NCI-H2227 treated with DMSO at 0.1 percent for 48 hours (cell line): ENCODE results near the gene CDH13.
"Not testable (repeated sequence)": the region's sequence is repeated elsewhere in the genome, so short reads cannot be mapped to it uniquely, and the experiment has no call there.

Experiments
- DNase-seq: peaks from one replicate; lab custom pipeline; 2025; lab: John Stamatoyannopoulos, UW

CDH13 gene

GRCh38 chr16:82892324-82892723 lies 265.6 kb downstream of the CDH13 start:
- no peak for DNase-seq

DNA sequence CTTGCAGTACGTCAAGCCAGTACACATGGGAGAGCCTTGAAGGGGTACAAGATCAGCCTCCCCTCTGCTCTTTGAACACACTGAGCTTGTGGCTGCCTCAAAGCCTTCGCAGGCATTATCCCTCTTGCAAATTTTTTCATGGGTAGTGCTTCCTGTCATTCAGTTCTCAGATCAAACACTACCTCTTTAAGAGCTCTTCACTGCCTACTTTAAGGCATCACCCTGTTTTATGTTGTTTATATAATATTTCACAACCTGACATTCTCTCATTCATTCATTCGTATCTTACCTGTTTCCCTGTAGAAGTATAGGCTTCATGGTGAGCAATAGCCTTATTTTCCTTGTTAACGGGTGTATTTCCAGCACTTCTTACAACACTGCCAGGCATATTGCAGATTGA lies 269.1 kb downstream of the CDH13 start:
- no peak for DNase-seq

- no peak for DNase-seq
Observed at GRCh38 chr16:82899006-82899405, 272.2 kb downstream of the CDH13 start.

DNA sequence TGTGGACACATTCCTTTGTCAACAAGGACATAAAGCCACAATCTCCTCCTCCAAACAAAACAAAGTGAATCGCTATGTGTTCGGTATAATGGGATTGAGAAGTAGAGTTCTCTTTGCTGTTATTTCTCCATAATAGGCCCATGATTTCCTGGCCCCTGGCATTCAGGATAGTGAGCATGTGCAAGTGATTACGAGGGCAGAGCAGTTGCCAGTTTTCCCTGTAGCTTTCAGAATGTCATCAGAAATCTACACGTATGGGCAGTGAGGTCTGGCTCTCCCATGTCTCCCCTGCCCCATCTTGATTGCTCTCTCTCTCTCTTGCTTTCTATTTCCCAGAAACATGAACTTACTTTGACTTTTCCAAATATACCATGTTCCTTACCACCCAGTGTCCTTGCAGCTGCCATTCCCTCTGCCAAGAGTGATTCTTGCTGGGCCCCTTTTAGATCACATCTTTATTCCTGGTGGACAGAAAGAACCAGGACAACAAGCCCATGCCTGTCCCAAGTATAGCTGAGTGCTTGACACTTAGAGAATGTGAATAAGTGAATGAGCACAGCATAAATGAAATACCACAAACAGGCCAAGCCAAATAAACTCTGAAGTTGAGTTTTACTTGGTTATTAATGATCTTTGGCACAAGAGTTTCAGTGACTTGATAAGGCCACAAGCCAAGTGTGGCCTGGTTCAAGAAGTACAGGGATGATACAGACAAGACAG lies 273.1 kb downstream of the CDH13 start:
- no peak for DNase-seq

- DNase-seq = no peak
Observed at GRCh38 chr16:82900559-82900958, 273.8 kb downstream of the CDH13 start.

- no peak for DNase-seq
Observed at GRCh38 chr16:82911925-82912324, 285.2 kb downstream of the CDH13 start.

- DNase-seq = no peak
Observed at GRCh38 chr16:82915139-82915824, 288.5 kb downstream of the CDH13 start.

DNA sequence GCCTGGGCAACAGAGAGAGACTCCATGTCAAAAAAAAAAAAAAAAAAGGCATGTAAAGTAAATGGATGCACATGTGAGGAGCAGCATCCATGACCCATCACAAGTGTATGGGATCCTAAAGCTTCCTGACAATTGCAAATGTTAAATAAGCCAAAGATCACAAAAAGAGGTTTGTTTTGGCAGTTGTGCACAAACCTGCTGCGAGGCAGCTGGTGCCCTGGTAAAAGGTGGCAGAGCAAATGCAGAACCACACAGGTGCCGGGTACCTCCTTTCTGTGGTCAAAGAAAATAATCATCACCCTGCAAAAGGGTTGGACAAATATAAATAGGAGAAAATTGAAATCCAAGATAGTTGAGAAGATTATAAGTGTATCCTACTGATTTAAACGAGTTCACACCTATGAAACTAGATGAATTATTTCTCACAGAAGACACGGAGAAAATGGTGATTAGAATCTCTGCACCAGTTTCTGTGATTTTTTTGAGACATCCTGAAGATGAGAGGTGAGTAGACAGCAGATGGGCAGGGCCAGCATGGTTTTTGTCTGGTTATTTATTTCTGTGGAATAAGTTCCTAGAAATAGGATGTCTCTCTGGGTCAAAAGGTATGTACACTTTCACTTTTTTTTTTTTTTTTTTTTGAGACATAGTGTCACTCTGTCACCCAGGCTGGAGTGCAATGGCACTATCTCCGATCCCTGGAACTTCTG lies 291.3 kb downstream of the CDH13 start:
- no peak for DNase-seq

DNA sequence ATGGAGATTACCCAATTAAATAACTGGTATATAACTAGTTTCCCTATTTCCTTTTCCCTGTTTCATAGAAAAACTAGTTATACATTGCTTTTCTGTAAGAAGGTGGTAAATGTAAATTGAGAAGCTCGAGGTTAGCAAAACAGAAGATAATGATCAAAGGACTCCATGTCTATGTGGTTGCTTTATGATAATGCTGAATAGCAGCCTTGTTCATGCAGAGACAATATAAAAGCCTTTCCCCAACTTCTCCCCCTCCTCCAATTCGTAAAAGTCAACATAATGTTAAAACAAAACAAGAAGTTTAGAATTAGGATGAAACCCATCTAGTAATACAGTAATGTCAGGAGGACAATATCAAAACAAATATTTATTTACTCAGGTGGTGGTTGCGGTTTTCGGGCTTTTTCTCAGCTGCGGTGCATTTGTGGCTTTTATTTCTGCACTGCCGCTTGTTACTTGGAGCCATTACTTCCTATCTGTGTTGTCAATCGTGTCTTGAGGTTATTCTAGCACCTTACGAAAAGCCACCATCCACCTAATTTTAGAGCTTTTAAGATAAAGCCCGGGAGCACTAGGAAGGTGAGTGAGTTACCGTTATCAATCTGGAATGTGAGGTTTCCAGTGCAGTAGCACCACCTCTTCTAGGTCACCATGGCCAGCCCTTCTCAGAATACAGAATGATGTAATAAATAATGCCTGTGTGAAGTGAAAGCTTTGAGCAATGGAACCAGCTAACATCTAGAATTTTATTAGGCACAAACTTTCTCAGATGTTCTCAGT lies 297.5 kb downstream of the CDH13 start:
- no peak for DNase-seq

GRCh38 chr16:82926500-82926899 lies 299.7 kb downstream of the CDH13 start:
- DNase-seq = no peak

GRCh38 chr16:82933933-82934332 lies 307.2 kb downstream of the CDH13 start:
- DNase-seq = not testable (repeated sequence)

GRCh38 chr16:82935766-82936165 lies 309.0 kb downstream of the CDH13 start:
- DNase-seq = no peak

DNA sequence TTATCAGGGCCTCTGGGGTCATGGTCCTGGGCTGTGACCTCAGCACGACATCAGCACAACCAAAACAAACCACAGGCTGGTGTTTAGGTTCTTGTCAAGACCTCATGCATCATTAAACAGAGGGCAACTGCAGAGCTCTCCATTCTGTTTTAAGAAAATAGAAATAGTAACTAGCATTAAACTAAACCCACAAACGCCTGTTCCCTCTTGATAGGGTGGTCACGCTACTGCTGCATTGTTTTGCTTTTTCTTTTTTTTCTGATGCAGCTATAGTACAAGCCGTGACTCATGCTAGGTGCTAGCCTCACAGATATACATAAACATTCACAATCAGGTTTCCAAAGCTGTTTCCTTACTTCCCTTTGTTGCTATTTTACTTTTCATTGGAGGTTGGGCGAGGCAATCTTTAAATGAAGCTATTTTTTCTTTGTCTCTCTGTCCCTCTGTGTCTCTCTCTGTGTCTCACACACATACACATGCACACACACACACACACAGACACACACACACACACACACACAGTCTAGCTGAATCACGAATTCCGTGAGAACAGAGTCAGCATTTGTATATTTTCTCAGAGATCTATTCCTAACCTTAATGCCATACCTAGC lies 310.3 kb downstream of the CDH13 start:
- no peak for DNase-seq

- no peak for DNase-seq
Observed at GRCh38 chr16:82937926-82938520, 311.3 kb downstream of the CDH13 start.

DNA sequence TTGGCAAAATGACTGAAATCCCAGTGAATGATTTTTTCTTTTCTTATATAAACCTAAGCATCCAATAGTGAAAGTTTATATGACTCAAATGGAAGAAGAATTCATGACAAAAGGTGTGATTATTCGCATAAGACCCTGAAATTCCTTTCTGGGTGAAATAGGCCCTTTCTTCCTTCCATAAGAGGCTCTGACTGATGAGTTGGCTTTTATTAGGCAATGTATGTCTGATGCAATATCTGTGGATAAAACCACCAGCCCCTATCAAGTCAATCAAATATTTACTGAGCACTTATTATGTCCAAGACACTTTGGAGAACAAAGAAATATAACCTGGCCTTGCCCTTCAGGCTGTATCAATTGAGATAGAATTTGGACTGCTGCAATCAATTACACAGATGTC lies 316.6 kb downstream of the CDH13 start:
- no peak for DNase-seq

DNA sequence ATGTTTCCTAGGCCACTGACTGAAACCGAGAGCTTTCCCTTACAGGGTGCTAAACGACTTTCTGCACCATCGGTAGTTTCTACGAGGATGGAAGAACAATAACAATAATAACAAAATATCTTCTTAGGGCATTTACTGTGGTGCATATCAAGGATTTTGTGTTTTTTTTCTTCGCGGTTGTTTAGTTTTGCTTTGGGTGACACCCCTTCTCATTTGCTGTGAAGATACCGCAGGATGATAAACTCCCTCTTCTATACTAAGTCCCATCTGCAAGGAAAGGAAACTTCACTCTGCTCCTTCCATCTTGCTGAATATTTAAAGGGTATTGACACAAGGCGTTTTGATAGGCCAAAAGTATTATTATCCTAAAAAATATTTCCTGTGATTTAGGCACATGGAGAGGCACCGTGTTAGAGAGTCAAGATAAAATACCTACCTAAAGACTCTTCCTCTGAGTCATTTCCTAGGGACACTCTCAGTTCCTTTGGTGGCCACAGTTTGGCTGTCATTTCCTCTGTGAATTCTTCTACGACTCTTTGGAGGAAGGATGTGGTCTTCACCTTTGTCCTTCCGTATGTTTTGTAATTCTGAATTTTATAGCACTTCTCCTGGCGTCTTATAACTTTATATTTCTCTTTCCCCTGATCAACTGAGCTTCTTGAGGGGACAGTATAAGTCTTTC lies 318.8 kb downstream of the CDH13 start:
- no peak for DNase-seq

DNA sequence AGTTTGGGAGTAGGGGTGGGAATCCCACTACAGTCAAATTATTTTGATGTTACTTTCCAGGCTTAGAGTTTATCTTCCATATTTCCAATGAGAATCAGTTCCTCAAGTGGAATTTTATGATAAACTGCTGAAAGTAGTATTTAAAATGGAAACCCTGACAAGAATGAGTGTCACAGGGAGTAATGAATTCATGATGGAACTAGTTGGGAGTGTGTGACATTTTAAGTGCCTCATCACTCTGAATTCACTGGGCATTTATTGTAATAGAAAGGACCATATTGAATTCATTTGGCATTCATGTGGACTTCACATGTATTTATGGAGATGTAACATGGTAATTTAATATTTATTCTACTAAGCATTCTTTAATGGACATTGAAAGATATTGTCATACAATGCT lies 320.9 kb downstream of the CDH13 start:
- no peak for DNase-seq

- DNase-seq = no peak
Observed at GRCh38 chr16:82949016-82949415, 322.2 kb downstream of the CDH13 start.

DNA sequence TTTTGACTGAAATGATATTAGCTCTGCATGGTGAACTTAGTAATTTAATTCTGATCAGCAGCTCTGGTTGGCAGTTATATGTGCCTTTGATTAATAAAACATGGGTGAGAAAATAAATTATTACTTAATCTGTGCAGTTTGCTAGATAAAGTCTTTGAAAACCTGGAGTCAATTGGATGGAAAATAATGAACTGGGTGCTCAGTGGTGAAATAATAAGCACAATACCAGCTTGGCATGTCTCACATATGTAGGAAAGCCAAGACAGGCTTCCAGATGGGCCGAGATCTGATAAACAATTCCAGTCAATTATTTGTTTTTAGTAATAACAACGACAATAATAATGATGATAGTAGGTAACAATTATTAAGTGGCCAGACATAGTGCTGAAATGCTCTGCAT lies 326.7 kb downstream of the CDH13 start:
- DNase-seq = no peak

- DNase-seq = no peak
Observed at GRCh38 chr16:82954224-82954929, 327.6 kb downstream of the CDH13 start.
